Panc1 (cell line): ENCODE results near the gene ZSWIM8. TPM values are rescaled to one million over a fixed set of nuclear protein-coding genes. Genes with fewer than 3 reads are reported as not detected.
A peak's percentile ranks its signal among the peaks of the same experiment; 100 is the strongest.

Experiments used
- ATAC-seq: fragments of 200-7000 bp; cut with Tn5 transposase; 2 replicates; pipeline ENCODE4 v1.9.1; 2020; ENCODE audit warnings: mild to moderate bottlenecking, moderate library complexity
- BruUV-seq: library from RNA; stranded (reverse); fragments of 400-500 nt; replicated peaks from 2 replicates; lab custom pipeline; 2021; lab: Mats Ljungman, UMichigan
- CTCF ChIA-PET: fragments of 300-600 bp; sonication (Branson Sonifier 250); formaldehyde crosslinking; loops from one replicate; lab custom pipeline; 2022; ENCODE audit warnings: antibody characterized with exemption; lab: Charles Lee
- POLR2A ChIA-PET: fragments of 300-600 bp; sonication (Branson Sonifier 250); formaldehyde crosslinking; loops from one replicate; lab custom pipeline; 2022; ENCODE audit warnings: antibody characterized with exemption; lab: Charles Lee
- DNase-seq: peaks from one replicate; pipeline ENCODE4 v3.0.0-alpha.2; 2010; ENCODE audit warnings: low read depth, low spot score
- H3K27ac ChIP-seq: 2 replicates; pipeline ENCODE4 v1.5.1; 2011; ENCODE audit warnings: mild to moderate bottlenecking, low read length, inconsistent platforms
- H3K27me3 ChIP-seq: fragments of 200-500 bp; sonication (Bioruptor generic); 2 replicates; pipeline ENCODE4 v1.6.0; 2014; ENCODE audit warnings: low read length, inconsistent platforms; ENCODE audit not compliant: control insufficient read depth, insufficient read depth
- H3K36me3 ChIP-seq: fragments of 200-500 bp; sonication (Bioruptor generic); 2 replicates; pipeline ENCODE4 v1.5.1; 2014; ENCODE audit warnings: inconsistent platforms, mild to moderate bottlenecking, low read length, moderate library complexity; ENCODE audit not compliant: control insufficient read depth, insufficient read depth
- H3K4me1 ChIP-seq: 2 replicates; pipeline ENCODE4 v1.5.1; 2011; ENCODE audit warnings: inconsistent platforms, mild to moderate bottlenecking, low read length, moderate library complexity; ENCODE audit not compliant: control insufficient read depth, insufficient read depth
- H3K4me3 ChIP-seq, 2 experiments: 2 replicates each; pipeline ENCODE4 v1.5.1; 2011 to 2012; ENCODE audit warnings: low read depth in 2 of 2, low read length in 2 of 2, mild to moderate bottlenecking in 2 of 2, inconsistent platforms in 1 of 2, moderate library complexity in 1 of 2
- H3K9me3 ChIP-seq: fragments of 200-500 bp; sonication (Bioruptor generic); 2 replicates; pipeline ENCODE4 v1.5.1; 2014; ENCODE audit warnings: low read depth, mild to moderate bottlenecking, inconsistent platforms, low read length, moderate library complexity; ENCODE audit not compliant: control insufficient read depth, insufficient read depth
- CTCF ChIP-seq: fragments of 450-650 bp; IDR thresholded peaks from 2 replicates; pipeline ENCODE4 v1.5.1; 2017; ENCODE audit warnings: mild to moderate bottlenecking
- POLR2AphosphoS5 ChIP-seq: IDR thresholded peaks from 2 replicates; pipeline ENCODE4 v1.6.1; 2012; ENCODE audit warnings: mild to moderate bottlenecking, low read depth, low read length, moderate library complexity
- SIN3A ChIP-seq: IDR thresholded peaks from 2 replicates; pipeline ENCODE4 v1.6.1; 2012; ENCODE audit warnings: low read depth, mild to moderate bottlenecking, low read length, moderate library complexity, borderline replicate concordance; ENCODE audit not compliant: insufficient read depth
- TCF7L2 ChIP-seq: IDR thresholded peaks from 2 replicates; pipeline ENCODE4 v1.6.1; 2011; ENCODE audit warnings: mild to moderate bottlenecking, low read depth, low read length, inconsistent platforms
- in situ Hi-C: cut with HindIII; loops from 2 replicates; pipeline ENCODE4 v1.10.0; 2016; ENCODE audit warnings: low sequenced_read_pairs, low pct_unique_long_range_greater_than_20kb
- intact Hi-C: fragments of 100-400 bp; cut with micrococcal nuclease; formaldehyde crosslinking; loops from one replicate; pipeline ENCODE4 v1.10.0; 2022; ENCODE audit not compliant: unreplicated experiment
- total RNA-seq: library from RNA; stranded (reverse); gene quantifications from one replicate; pipeline ENCODE4 v1.2.1, GENCODE V29; 2021; ENCODE audit not compliant: unreplicated experiment
- TF ChIP-seq, protein P1 (sequence below), 2 experiments: IDR thresholded peaks; 2 replicates each; pipeline ENCODE4 v1.6.1; 2011 to 2012; ENCODE audit warnings: low read depth in 2 of 2, control low read depth in 1 of 2, low read length in 1 of 2, mild to moderate bottlenecking in 1 of 2, moderate library complexity in 1 of 2; ENCODE audit not compliant: insufficient read depth in 1 of 2

The ZSWIM8 gene
- total RNA-seq, 1 experiment from 2014 or later = 109 TPM

- 0 out of 2 replicates have a peak, but pooled peaks cover 9% of the 10 kb centered on the region for H3K4me1 ChIP-seq
- intact Hi-C loops (no loop called here), in situ Hi-C loops (no loop called here)
- no peak for DNase-seq
- H3K9me3 ChIP-seq = no peaks in the 10 kb centered on the region
- ATAC-seq = no peak
- ChIA-PET CTCF (interaction anchor here (0.6 kb wide), 1 partner anchor 41 kb away, joined by 3 read pairs; no protein-coding TSS in a partner anchor), POLR2A (no interaction called here)
- TF ChIP-seq TCF7L2 = no peak
- TF ChIP-seq SIN3A = no peak
- peak; percentile 81 for TF ChIP-seq CTCF
- no peak for TF ChIP-seq POLR2AphosphoS5
- H3K36me3 ChIP-seq = peaks cover 7% of the 10 kb centered on the region; the same call in 1 of the 2 replicates
- no peaks in the 10 kb centered on the region for H3K27me3 ChIP-seq
- no peak overlapping the region for H3K4me3 ChIP-seq
- no TSS peak for BruUV-seq
- no peak overlapping the region for H3K27ac ChIP-seq
Observed at GRCh38 chr10:73814896-73815718, 29.7 kb downstream of the ZSWIM8 start.

DNA sequence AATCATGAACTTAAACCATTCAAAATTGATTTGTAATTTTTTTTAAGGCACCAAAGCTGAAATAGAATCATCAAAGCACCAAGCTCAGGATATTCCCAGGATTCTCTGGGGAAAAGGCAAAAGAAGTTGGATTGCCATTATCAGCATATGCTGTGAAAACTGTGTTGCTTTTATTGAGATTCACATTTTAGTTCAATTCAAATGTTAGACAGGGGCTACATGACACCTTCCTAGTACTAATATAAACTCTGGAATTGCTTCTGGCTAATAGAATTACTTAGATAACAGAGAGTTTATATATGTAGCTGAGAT is 30.3 kb downstream of the ZSWIM8 start:
- TSS peak; percentile 33 for BruUV-seq
- ChIA-PET CTCF (no interaction called here), POLR2A (no interaction called here)
- no peak for TF ChIP-seq POLR2AphosphoS5
- no peak for TF ChIP-seq SIN3A
- TF ChIP-seq TCF7L2 = no peak
- TF ChIP-seq, protein P1, sequence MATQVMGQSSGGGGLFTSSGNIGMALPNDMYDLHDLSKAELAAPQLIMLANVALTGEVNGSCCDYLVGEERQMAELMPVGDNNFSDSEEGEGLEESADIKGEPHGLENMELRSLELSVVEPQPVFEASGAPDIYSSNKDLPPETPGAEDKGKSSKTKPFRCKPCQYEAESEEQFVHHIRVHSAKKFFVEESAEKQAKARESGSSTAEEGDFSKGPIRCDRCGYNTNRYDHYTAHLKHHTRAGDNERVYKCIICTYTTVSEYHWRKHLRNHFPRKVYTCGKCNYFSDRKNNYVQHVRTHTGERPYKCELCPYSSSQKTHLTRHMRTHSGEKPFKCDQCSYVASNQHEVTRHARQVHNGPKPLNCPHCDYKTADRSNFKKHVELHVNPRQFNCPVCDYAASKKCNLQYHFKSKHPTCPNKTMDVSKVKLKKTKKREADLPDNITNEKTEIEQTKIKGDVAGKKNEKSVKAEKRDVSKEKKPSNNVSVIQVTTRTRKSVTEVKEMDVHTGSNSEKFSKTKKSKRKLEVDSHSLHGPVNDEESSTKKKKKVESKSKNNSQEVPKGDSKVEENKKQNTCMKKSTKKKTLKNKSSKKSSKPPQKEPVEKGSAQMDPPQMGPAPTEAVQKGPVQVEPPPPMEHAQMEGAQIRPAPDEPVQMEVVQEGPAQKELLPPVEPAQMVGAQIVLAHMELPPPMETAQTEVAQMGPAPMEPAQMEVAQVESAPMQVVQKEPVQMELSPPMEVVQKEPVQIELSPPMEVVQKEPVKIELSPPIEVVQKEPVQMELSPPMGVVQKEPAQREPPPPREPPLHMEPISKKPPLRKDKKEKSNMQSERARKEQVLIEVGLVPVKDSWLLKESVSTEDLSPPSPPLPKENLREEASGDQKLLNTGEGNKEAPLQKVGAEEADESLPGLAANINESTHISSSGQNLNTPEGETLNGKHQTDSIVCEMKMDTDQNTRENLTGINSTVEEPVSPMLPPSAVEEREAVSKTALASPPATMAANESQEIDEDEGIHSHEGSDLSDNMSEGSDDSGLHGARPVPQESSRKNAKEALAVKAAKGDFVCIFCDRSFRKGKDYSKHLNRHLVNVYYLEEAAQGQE (IDR thresholded peaks at IDR 0.05; ENCODE audit: insufficient read depth in 1 of 2, low read depth in 2 of 2, low read length in 1 of 2) = no peak
- no peak for TF ChIP-seq CTCF
- Histone ChIP-seq H3K27me3 (no peaks in the 10 kb centered on the region), H3K27ac (no peak overlapping the region), H3K36me3 (peaks cover 7% of the 10 kb centered on the region; the same call in 1 of the 2 replicates), H3K4me1 (0 out of 2 replicates have a peak, but pooled peaks cover 6% of the 10 kb centered on the region), H3K9me3 (no peaks in the 10 kb centered on the region), H3K4me3 (no peak overlapping the region)
- DNase-seq (no peak), ATAC-seq (no peak)
- in situ Hi-C loops (no loop called here), intact Hi-C loops (no loop called here)
